GM18519 (cell line): ENCODE data around the gene PHLPP1.

Experiments
- ATAC-seq: cut with Tn5 transposase; IDR thresholded peaks from one replicate; pipeline ENCODE4 v1.9.1; 2021; ENCODE audit warnings: mild to moderate bottlenecking, moderate library complexity; ENCODE audit not compliant: unreplicated experiment, low FRiP score

Gene PHLPP1

GRCh38 chr18:62839874-62840713, 124.8 kb downstream of the PHLPP1 start:
- ATAC-seq: no peak

- ATAC-seq: no peak
Measured at GRCh38 chr18:62841405-62841804, 126.1 kb downstream of the PHLPP1 start.

DNA sequence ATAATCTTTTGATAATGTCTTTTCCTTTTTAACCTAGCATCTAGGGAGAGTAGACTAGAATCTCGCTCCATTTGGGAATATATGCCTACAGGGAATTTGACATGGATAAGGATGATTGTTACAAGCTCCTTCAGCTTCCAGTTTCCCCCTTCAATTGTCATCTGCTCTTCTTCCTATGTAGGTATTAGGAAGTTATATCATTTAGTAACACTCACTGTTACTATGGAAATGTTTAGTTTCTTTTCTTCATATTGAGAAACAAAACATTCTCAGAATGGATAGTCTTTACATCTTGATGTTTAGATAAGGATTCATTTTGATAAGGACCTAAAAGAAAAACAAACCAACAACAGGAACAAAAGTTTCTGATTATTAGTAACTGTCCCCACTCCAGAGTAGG, 127.6 kb downstream of the PHLPP1 start:
- no peak for ATAC-seq

- ATAC-seq: peak; percentile 62
Measured at GRCh38 chr18:62844850-62845643, 129.7 kb downstream of the PHLPP1 start.

- no peak for ATAC-seq
Measured at GRCh38 chr18:62846313-62846712, 131.0 kb downstream of the PHLPP1 start.

- no peak for ATAC-seq
Measured at GRCh38 chr18:62847081-62847480, 131.7 kb downstream of the PHLPP1 start.

- no peak for ATAC-seq
Measured at GRCh38 chr18:62848946-62849345, 133.6 kb downstream of the PHLPP1 start.

DNA sequence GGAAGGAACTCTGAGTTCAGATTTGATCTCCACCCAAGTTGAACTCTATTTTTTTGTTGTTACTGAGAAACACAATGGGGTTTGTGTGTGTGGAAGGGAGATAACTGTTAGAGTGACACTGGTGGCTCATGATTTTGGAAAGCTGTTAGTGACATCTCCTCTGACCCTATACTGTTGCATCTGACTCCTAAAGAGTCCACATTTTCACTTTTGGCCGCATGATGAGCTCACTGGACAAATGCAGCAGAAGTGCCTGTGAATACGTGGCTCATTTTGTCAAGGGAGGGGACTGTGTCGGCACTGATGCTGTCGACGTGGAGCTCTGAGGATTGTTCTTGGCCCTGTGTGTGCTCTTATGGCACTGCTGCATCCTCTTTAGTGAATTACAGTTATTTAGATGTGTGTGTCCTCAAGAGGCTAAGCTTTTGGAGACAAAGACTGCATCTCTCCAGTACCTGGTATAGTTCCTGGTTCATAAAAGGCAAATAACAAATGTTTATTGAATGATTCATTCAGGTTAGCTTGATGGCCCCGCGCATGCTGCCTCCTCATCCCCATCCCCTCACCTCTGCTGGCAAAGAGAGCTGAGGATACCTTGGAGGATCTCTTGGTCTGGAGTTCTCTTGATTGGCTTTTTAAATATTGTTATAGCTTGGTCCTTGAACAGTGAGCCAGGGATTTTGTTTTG, 135.4 kb downstream of the PHLPP1 start:
- ATAC-seq: no peak

- no peak for ATAC-seq
Measured at GRCh38 chr18:62852851-62853250, 137.5 kb downstream of the PHLPP1 start.

DNA sequence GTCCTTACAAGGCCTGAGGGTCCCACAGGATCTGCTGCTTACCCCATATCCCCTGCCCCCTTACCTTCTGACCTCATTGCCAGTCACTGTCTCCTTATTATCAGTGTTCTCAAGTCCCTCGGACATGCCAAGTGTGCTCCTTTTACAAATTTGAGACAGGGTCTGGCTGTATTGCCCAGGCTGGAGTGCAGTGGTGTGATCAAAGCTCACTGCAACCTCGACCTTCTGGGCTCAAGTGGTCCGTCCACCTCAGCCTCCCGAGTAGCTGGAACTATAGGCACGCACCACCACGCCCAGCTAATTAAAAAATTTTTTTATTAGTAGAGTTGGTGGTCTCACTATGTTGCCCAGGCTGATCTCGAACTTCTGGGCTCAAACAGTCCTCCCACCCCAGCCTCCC, 141.0 kb downstream of the PHLPP1 start:
- ATAC-seq: no peak

- no peak for ATAC-seq
Measured at GRCh38 chr18:62857263-62857976, 142.1 kb downstream of the PHLPP1 start.

GRCh38 chr18:62860062-62860461, 144.7 kb downstream of the PHLPP1 start:
- no peak for ATAC-seq

DNA sequence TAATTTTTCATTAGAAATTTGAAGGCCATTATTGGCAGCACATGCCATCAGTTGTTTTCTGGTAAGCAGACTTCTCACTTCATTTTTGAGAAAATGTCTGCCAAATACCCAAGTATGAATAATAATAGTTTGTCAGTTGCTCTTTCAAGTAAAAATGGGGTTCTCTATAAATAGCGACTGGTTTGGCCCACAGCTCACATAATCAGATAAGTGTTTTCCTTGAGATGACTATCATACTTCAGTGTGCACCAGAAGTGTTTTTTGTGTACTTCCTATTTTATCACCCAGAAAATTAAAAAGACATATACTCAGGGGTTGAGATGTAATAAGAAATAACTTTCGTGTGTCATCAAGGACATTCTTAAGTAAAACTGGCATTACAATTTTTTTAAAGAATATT, 147.1 kb downstream of the PHLPP1 start:
- no peak for ATAC-seq

DNA sequence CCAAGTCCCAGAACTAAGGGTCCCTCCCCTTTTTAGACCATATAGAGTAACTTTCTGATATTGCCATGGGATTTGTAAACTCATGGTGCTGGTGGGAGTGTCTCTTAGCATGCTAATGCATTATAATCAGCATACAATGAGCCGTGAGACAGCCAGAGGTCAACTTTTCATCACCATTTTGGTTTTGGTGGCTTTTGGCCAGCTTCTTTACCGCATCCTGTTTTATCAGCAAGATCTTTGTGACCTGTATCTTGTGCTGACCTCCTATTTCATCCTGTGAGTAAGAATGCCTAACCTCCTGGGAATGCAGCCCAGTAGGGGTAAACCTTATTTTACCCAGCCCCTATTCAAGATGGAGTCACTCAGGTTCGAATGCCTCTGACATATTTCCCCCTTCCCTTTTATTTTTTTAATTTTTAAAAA, 148.2 kb downstream of the PHLPP1 start:
- no peak for ATAC-seq

GRCh38 chr18:62865498-62865897, 150.2 kb downstream of the PHLPP1 start:
- ATAC-seq: no peak

DNA sequence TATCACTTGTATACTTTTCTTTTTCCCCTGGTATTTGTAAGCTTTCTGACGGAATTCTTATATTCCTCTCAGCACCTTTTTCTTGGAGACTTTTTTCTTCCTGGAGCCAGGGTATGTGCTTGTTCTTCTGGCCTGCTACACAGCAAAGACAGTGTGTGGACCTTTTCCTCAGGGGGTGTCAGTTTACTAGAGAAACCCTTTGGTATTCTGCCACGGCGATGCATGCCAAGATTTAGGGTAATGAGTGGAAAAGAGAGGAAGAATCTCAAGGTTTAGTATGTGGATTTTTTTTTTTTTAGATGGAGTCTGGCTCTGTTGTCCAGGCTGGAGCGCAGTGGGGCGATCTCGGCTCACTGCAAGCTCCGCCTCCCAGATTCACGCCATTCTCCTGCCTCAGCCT, 152.2 kb downstream of the PHLPP1 start:
- no peak for ATAC-seq

DNA sequence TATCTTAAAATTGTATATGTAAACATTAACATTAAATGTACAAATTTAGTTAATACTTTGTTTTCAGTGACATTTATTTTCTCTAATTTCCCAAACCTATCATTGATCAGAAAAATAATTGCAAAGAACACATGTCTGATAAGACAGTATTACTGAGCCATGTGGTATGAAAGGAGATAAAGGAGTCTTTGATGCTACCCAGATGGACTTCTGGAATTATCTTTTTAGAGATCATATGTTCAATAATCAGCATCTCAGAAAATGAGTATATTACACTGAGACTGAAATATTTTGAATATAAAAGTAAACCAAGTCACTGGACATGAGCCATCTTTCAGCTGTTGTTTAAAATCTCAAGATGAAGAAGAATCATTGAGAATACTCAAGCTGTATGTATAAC, 153.3 kb downstream of the PHLPP1 start:
- no peak for ATAC-seq

DNA sequence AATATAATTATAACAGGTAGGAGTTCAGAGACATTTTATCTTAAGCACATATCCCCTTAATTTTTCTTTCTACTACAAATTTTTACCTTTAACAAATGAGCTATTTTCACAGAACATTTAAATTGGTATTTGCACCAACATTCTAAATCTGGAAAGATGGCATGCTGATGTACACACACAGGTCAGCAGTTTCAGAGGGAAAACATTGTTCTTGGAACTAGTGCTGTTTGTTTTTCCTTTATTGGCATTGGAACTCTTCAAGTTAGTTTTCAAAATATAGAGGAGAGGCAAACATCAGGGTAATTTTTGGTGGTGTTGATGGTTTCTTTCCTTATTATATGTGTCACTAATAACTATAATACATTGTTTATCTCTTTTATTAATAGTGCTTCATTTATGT, 155.3 kb downstream of the PHLPP1 start:
- no peak for ATAC-seq

DNA sequence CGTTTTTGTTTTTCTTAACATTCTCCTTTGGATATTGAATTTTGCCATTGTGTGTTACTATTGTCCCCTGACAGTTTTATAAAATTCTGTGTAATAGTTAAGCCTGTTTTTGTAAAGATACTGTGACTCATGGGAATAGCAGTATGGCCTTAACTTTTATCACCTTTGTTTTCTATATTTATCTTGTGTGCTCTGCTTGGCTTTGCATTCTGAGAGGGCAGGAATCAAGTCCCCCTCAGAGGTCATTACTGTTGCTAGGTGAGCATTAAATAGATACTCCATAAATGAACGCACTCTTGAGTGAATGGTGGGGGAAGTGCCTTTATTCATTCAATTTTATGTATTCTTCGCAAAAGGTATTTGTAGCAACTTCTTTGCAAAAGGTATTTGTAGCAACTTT, 160.0 kb downstream of the PHLPP1 start:
- ATAC-seq: no peak

- no peak for ATAC-seq
Measured at GRCh38 chr18:62876111-62876510, 160.8 kb downstream of the PHLPP1 start.

GRCh38 chr18:62876828-62877227, 161.5 kb downstream of the PHLPP1 start:
- ATAC-seq: no peak
